ENCODE results near the gene PEF1.

The PEF1 gene

DNA sequence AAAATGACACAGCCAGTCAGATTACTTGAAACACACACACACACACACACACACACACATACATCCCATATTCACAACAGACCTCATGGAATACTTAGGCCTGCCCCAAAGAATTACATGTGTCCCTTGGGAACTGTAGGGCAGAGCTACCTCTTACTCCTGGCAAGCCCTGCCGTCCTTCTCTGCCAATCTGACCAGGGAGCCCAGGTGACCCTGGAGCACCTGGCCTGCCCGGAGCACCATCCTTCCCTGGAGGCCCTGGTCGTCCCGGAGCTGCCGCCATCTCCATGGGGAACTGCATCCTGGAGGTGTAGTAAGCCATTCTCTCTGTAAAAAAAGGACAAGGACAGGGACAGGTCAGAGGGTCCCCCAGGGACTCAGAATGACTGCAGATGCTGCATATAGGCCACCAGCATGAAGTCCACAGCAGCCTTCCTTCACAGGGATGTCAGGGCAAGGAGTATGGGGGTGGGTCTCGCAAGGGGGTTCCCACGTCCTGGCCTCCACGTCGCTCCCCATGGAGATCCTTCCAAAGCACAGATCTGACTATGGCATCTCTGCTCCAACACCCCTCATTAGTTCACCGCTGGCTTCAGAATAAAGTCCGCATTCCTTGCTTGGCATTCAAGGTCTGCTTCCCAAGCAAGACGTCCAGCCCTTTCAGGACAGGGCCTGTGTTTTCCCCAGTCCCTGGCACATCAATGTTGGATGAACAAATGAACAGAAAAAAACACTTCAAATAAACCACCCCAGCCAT is 9.2 kb upstream of the PEF1 start:
- Mint-ChIP-seq H3K4me3 (no peak overlapping the region), H3K4me1 (ENCODE audit: low read depth) (no peaks in the 10 kb centered on the region), H3K9me3 (no peaks in the 10 kb centered on the region), H3K27me3 (no peaks in the 10 kb centered on the region), H3K27ac (no peak overlapping the region), H3K36me3 (ENCODE audit: low read depth) (no peaks in the 10 kb centered on the region)
- DNase-seq: no peak

DNA sequence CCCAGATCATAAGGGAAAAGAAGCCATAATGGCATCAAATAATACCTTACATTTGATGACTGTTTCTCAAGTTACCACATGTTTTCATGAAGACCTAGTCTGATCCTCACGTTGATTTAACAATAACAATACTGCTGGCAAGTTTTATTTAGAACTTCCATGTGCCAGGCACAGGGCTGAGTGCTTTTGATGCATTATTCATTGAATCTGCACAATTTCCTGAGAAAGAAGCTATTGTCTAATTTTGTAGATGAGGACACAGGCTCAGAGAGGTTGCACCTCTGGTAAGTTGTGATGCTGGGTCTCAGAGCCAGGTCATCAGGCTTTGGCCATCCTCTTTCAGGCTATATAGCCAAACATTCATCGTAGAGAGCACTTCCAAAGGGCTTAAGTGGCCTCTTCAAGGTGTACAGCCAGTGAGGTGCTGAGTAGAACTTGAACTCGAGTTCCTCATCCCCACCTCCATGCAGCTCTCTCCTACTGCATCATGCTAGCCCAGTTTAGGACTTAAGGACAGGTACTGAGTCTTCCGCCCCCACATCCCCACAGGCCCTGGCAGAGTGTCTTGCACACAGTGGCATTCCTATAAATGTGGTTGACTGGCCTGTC is 8.3 kb upstream of the PEF1 start:
- no peak overlapping the region for H3K4me3 Mint-ChIP-seq
- H3K27me3 Mint-ChIP-seq: no peaks in the 10 kb centered on the region
- H3K9me3 Mint-ChIP-seq: no peaks in the 10 kb centered on the region
- no peaks in the 10 kb centered on the region for H3K36me3 Mint-ChIP-seq (ENCODE audit: low read depth)
- no peak for DNase-seq
- H3K27ac Mint-ChIP-seq: no peak overlapping the region
- no peaks in the 10 kb centered on the region for H3K4me1 Mint-ChIP-seq (ENCODE audit: low read depth)

DNA sequence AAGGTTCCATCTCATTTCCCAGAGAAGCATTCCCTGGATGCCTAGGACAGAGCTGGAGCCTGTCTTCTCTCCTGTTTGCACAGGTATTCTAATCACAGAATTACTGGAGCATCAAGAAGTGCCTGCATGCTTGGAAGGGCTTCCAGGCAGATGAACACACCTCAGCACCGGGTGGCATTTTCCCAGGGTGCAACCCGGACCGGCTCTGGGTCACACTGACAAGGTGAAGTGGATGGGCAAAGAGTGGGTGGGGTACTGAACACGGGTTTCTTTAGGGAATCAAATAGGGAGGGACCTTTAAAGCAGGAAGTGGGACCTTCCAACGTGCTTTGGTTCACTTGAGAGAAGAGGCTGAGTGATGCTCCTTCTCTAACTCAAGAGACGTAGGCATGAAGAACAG is 7.1 kb upstream of the PEF1 start:
- Mint-ChIP-seq H3K27ac (no peak overlapping the region), H3K36me3 (ENCODE audit: low read depth) (no peaks in the 10 kb centered on the region), H3K4me1 (ENCODE audit: low read depth) (no peaks in the 10 kb centered on the region), H3K27me3 (no peaks in the 10 kb centered on the region), H3K9me3 (no peaks in the 10 kb centered on the region), H3K4me3 (no peak overlapping the region)
- no peak for DNase-seq

DNA sequence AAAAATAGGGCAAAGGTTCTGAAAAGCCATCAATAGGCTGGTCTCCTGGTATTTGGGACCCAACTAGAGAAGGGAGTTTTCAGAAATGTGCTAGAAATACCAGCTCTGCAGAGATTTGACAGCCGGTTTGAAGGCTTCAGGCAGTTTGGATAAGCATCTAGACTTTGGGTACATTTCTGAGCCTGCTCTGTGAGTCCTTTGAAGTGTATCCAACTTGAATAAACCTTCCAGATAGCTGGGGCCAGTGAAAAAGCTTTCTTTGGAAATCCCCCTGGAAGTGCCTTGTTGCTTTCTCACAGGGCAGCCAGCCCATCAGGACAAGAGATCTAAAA is 6.4 kb upstream of the PEF1 start:
- Mint-ChIP-seq H3K4me1 (ENCODE audit: low read depth) (peaks cover 3% of the 10 kb centered on the region), H3K27me3 (no peaks in the 10 kb centered on the region), H3K9me3 (no peaks in the 10 kb centered on the region), H3K4me3 (no peak overlapping the region), H3K27ac (no peak overlapping the region), H3K36me3 (ENCODE audit: low read depth) (no peaks in the 10 kb centered on the region)
- DNase-seq: no peak

DNA sequence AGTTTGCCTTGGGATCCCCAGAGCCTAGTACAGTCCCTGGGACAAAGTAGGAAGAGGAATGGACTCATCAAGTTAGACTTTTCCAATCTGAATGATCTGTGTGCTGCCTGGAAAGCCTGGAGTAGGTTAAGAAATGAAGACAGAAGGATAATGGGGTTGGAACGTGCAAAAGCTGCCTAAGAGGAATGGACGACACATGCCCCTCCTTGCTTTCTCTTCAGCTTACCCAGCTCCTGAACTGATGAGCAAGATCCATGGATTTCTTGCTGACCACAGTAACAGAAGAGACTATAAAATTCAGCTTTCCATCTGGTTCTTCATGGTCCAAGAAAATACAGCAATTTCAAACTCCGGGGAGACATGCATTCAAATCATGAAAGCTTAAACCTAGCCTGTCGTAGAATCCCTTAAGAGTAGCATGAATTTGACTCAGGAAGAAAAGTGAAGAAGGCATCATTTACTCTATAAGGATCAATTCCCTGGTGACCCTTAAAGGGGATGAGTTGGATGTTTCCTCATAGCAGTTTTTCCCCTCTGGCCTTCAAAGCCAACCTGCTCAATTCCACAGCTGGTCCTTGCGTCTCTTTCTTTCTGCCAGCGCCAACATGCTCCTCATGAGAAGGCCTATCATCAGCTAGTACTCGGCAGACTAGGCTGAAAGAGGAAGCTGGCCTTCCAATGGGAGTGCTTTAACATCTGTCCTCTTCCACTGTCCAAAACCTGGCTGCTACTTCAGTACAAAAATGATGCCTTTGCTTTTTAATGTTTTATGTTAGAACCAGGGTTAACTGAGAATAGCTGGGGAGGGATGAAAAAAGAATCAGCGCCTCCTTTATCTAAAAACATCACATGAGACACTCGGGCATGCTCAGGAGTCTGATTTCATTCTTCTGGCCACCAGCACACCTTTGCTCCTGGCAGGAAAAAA is 5.7 kb upstream of the PEF1 start:
- H3K4me1 Mint-ChIP-seq (ENCODE audit: low read depth): peaks cover 8% of the 10 kb centered on the region
- H3K27ac Mint-ChIP-seq: no peak overlapping the region
- no peak for DNase-seq
- H3K36me3 Mint-ChIP-seq (ENCODE audit: low read depth): no peaks in the 10 kb centered on the region
- H3K27me3 Mint-ChIP-seq: no peaks in the 10 kb centered on the region
- no peak overlapping the region for H3K4me3 Mint-ChIP-seq
- H3K9me3 Mint-ChIP-seq: no peaks in the 10 kb centered on the region

DNA sequence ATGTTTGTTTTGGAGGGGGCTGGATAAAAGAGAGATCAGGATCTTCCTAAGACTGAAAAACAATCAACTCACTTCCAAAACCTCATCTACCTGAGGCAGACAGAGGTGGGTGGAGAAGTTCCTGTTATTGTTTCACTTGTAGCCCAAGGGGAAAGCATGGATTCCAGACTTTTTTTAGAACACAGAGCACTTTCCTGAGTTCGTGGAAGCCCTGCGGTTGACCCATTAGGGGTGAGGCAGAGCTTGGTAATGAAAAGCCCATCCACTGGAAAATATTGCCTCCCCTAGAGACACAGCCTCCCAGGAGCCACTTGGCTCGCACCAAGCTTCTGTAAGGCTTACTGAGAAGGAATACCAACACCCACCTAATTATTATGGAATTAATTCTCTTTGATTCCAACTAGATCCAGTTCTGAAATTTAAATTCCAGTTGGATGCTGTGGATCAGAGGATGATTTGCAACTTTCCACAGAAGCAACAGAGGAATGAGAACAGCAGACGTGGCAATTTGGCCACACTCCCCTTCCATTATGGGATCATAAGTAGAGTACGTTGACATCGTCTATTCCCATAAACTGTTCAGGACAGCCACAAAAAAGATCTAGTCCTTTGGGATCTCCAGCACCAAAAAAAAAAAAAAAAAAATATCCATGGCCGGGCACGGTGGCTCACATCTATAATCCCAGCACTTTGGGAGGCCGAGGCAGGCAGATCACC is 4.1 kb upstream of the PEF1 start:
- Mint-ChIP-seq H3K36me3 (ENCODE audit: low read depth) (peaks cover 15% of the 10 kb centered on the region), H3K4me1 (ENCODE audit: low read depth) (peaks cover 16% of the 10 kb centered on the region), H3K27me3 (no peaks in the 10 kb centered on the region), H3K4me3 (no peak overlapping the region), H3K27ac (no peak overlapping the region), H3K9me3 (no peaks in the 10 kb centered on the region)
- DNase-seq: no peak

DNA sequence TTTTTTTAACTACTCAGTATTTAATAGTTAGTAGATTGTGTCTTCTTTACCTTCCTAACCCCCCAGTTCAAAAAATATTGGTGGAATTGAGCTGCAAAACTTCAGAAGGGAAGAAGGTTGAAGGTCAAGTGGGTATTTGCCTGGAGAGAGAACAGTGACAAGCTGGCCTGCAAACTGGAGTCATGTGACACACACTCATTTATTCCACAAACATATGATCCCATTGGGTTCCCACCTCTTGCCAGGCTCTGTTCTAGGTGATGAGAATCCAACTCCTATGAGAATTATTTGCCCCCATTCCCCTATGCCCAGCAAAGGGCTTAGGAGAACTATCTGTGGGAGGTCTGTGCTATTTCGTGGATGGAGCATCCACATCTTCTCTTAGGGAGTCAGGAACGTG is 3.5 kb upstream of the PEF1 start:
- Mint-ChIP-seq H3K36me3 (ENCODE audit: low read depth) (peaks cover 18% of the 10 kb centered on the region), H3K27ac (no peak overlapping the region), H3K27me3 (no peaks in the 10 kb centered on the region)

DNA sequence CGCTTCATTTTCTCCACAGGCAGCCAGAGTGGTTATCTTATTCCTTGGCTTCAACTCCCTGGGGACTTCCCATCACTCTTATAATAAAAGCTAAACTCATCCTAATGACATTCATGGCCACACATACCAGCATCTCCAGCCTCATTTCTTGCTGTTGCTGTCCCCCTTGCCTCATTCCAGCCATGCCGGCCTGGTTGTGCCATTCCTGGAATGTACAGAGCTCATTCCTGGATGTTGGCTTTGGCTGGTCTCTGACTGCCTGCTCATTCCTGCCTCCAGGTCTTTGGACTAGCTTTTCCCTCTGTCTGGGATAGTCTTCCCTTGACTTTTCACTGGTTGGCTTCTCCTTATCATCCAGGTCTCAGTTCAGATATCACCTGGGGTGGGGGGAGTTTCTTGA is 2.4 kb upstream of the PEF1 start:
- no peaks in the 10 kb centered on the region for H3K27me3 Mint-ChIP-seq
- no peak for DNase-seq
- H3K27ac Mint-ChIP-seq: no peak overlapping the region
- peaks cover 30% of the 10 kb centered on the region for H3K4me1 Mint-ChIP-seq (ENCODE audit: low read depth)
- no peaks in the 10 kb centered on the region for H3K9me3 Mint-ChIP-seq
- no peak overlapping the region for H3K4me3 Mint-ChIP-seq
- H3K36me3 Mint-ChIP-seq (ENCODE audit: low read depth): peaks cover 18% of the 10 kb centered on the region

More for the DNA sequence above, 3.5 kb upstream of the PEF1 start:
- no peak for DNase-seq
- Mint-ChIP-seq H3K9me3 (no peaks in the 10 kb centered on the region), H3K4me1 (ENCODE audit: low read depth) (peaks cover 22% of the 10 kb centered on the region), H3K4me3 (no peak overlapping the region)

DNA sequence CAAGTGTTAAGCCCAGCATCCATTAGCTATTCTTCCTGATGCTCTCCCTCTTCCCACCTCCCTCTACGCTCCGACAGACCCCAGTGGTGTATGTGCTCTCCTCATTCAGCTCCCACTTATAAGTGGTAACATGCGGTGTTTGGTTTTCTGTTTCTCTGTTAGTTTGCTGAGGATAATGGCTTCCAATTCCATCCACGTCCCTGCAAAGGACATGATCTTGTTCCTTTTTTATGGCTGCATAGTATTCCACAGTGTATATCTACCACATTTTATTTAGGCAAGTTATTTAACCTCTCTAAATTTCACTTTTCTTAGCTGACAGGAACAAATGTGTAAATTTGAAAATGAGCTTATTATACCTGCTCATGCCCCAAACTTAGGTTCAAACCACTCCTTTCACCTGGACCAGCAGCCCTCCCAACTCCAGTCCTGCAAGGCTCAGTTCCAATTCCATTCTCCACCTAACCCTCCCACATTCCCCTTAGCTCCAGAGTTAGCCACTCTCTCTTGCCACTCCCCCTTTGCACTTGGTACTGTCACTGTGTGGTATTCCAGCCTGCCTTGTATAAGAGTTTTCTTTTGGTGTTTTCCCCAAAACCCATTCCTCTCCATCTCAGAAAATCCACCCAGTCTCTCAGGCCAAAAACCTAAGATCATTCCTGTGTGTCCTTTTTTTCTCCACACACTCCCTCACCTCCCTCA is 1.7 kb upstream of the PEF1 start:
- peak overlapping the region; percentile 100 for H3K27ac Mint-ChIP-seq

DNA sequence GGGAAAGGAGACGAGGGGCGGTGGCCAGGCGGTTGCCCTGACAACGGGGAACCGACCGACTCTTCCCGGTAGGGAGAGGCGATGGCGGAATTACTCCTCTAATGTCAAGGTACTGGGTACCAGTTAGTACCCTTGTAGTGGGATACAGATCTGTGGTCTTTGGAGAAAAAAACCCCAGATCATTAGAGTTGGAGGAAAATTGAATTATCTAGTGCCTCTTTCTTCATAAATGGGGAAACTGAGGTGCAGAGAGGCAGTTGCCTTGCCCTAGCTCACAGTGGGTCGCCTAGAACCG is 545 bp upstream of the PEF1 start:
- Mint-ChIP-seq H3K4me3 (peak overlapping the region; percentile 99), H3K36me3 (ENCODE audit: low read depth) (peaks cover 18% of the 10 kb centered on the region)

More for the DNA sequence above, 1.7 kb upstream of the PEF1 start:
- Mint-ChIP-seq H3K4me1 (ENCODE audit: low read depth) (peaks cover 30% of the 10 kb centered on the region), H3K36me3 (ENCODE audit: low read depth) (peaks cover 18% of the 10 kb centered on the region), H3K27me3 (no peaks in the 10 kb centered on the region), H3K4me3 (peak overlapping the region; percentile 99), H3K9me3 (no peaks in the 10 kb centered on the region)
- no peak for DNase-seq

DNA sequence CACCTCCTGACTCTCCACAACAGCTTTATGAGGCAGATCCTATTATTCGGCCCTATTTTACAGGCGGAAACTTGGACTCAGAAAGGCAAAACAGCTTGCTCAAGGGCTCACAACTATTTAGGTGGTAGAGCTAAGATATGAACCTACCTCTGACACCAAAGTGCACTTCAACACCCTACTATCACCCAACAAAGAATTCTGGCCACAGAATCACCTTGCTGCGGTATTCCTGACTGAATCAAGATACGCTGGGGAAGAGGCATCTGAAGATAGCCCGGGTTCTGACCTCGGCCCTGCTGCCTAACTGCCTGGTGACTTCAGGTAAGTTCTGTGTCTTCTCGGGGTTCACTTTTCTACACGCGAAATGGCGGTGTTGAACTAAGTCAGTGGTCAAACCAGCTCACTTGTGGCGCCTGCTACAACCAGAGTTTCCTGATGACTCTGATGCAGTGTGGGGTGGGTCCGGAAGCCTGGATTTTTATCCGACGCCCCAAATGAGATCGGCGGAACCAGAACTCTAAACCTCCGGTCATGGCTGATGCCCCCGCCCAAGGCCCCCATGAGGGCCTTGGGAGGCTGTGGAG is 608 bp downstream of the PEF1 start:
- peak overlapping the region; percentile 100 for H3K27ac Mint-ChIP-seq
- H3K4me3 Mint-ChIP-seq: peak overlapping the region; percentile 99
- H3K4me1 Mint-ChIP-seq (ENCODE audit: low read depth): peaks cover 30% of the 10 kb centered on the region
- no peaks in the 10 kb centered on the region for H3K27me3 Mint-ChIP-seq
- peaks cover 18% of the 10 kb centered on the region for H3K36me3 Mint-ChIP-seq (ENCODE audit: low read depth)
- no peak for DNase-seq
- no peaks in the 10 kb centered on the region for H3K9me3 Mint-ChIP-seq

More for the DNA sequence above, 545 bp upstream of the PEF1 start:
- Mint-ChIP-seq H3K9me3 (no peaks in the 10 kb centered on the region), H3K27ac (peak overlapping the region; percentile 100), H3K4me1 (ENCODE audit: low read depth) (peaks cover 30% of the 10 kb centered on the region), H3K27me3 (no peaks in the 10 kb centered on the region)
- DNase-seq: no peak

DNA sequence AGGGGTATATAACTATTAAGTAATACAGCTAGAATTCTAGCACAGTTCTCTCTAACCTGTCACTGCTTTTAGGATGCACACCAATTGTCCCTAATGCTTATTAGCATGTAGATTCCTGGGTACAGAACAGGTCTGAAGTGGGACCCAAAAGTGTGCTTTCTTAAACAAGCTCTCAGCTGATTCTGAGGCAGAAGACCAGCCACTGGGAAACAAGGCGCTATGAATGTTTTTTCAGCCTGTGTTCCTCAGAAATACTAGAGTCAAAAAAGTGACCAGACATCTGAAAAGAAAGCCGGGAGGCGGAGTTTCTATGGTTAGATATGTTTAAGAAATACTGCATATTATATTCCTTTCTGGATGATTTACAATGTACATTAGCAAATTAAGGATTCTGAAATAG is 1.8 kb downstream of the PEF1 start:
- no peak overlapping the region for H3K27ac Mint-ChIP-seq
- H3K9me3 Mint-ChIP-seq: no peaks in the 10 kb centered on the region

DNA sequence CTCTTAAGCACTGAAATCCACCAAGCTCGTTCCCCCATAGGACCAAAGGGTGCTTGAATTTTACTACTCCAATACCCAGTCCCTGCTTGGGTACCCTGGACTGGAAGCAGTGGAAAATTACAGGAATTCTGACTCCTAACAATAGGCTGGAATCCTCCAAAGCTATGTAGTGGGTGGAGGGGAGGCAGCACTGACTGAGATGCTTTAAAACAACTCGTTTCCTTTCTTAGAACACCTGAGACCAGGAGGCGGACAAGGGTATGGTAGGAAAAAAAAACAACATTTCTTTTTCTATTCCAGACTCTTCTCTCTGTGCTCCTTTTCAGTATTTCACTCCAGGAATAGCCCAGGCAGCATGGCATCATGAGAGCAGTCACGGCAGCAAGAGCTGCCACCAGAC is 2.3 kb downstream of the PEF1 start:
- Mint-ChIP-seq H3K27ac (no peak overlapping the region), H3K27me3 (no peaks in the 10 kb centered on the region), H3K36me3 (ENCODE audit: low read depth) (peaks cover 25% of the 10 kb centered on the region), H3K9me3 (no peaks in the 10 kb centered on the region), H3K4me3 (no peak overlapping the region), H3K4me1 (ENCODE audit: low read depth) (peaks cover 37% of the 10 kb centered on the region)
- DNase-seq: no peak

More for the DNA sequence above, 1.8 kb downstream of the PEF1 start:
- Mint-ChIP-seq H3K36me3 (ENCODE audit: low read depth) (peaks cover 22% of the 10 kb centered on the region), H3K27me3 (no peaks in the 10 kb centered on the region), H3K4me1 (ENCODE audit: low read depth) (peaks cover 34% of the 10 kb centered on the region), H3K4me3 (no peak overlapping the region)
- no peak for DNase-seq

DNA sequence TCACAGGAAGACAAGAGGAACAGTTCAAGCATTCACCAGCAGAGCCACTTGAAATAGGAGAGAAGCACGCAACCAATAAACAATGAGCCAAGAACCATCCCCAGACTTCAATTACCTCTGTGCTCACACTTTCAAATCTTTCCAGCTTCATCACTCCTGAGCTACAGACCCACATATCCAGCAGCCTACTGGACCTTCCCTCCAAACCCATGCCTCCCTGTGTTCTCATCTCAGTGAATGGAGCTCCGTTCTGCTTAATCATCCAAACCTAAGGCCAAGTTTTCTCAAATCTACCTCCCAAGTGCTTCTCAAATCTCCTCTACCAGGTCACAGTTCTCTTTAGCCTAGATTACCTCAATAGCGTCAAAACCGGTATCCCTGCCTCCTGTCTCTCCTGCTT is 3.7 kb downstream of the PEF1 start:
- Mint-ChIP-seq H3K9me3 (no peaks in the 10 kb centered on the region), H3K27ac (no peak overlapping the region), H3K36me3 (ENCODE audit: low read depth) (peaks cover 25% of the 10 kb centered on the region), H3K4me3 (no peak overlapping the region), H3K4me1 (ENCODE audit: low read depth) (peaks cover 41% of the 10 kb centered on the region), H3K27me3 (no peaks in the 10 kb centered on the region)
- no peak for DNase-seq
